Trophoblast cell (in vitro differentiated cells and primary cell): ENCODE data around the gene CHRNE.
A peak's percentile ranks its signal among the peaks of the same experiment; 100 is the strongest.
"Not testable (repeated sequence)": the region's sequence is repeated elsewhere in the genome, so short reads cannot be mapped to it uniquely, and the experiment has no call there.

Source experiments
- DNase-seq, 2 donors: peaks; one replicate each; pipeline ENCODE4 v3.0.0-alpha.2; 2016
- H2AFZ ChIP-seq: 2 replicates; pipeline ENCODE4 v1.6.1; 2013; ENCODE audit warnings: low read length, moderate library complexity, mild to moderate bottlenecking; ENCODE audit not compliant: insufficient read depth, poor library complexity
- H2AK5ac ChIP-seq: 2 replicates; pipeline ENCODE4 v1.6.1; 2013; ENCODE audit warnings: mild to moderate bottlenecking, low read length
- H2BK120ac ChIP-seq: 2 replicates; pipeline ENCODE4 v1.6.1; 2013; ENCODE audit warnings: low read length, mild to moderate bottlenecking, moderate library complexity; ENCODE audit not compliant: insufficient read depth, poor library complexity
- H2BK12ac ChIP-seq: 2 replicates; pipeline ENCODE4 v1.6.1; 2013; ENCODE audit warnings: mild to moderate bottlenecking, low read length, moderate library complexity
- H2BK5ac ChIP-seq: 2 replicates; pipeline ENCODE4 v1.6.1; 2013; ENCODE audit warnings: low read length, low read depth, moderate library complexity, mild to moderate bottlenecking; ENCODE audit not compliant: poor library complexity
- H3K14ac ChIP-seq: 2 replicates; pipeline ENCODE4 v1.6.1; 2013; ENCODE audit warnings: mild to moderate bottlenecking, low read length
- H3K18ac ChIP-seq: 2 replicates; pipeline ENCODE4 v1.6.1; 2013; ENCODE audit warnings: mild to moderate bottlenecking, low read length
- H3K23ac ChIP-seq: 2 replicates; pipeline ENCODE4 v1.6.1; 2013; ENCODE audit warnings: low read length
- H3K27ac ChIP-seq: 2 replicates; pipeline ENCODE4 v1.5.1; 2013; ENCODE audit warnings: low read depth, mild to moderate bottlenecking, inconsistent platforms, low read length, moderate library complexity
- H3K27me3 ChIP-seq: 2 replicates; pipeline ENCODE4 v1.6.1; 2013; ENCODE audit warnings: inconsistent platforms, mild to moderate bottlenecking, low read length, moderate library complexity; ENCODE audit not compliant: insufficient read depth
- H3K36me3 ChIP-seq, 2 experiments: 1 replicate in 1 of 2; 2 replicates in 1 of 2; pipeline ENCODE4 v1.6.1; 2013; ENCODE audit warnings: low read length in 2 of 2, mild to moderate bottlenecking in 2 of 2, moderate library complexity in 1 of 2; ENCODE audit not compliant: insufficient read depth in 2 of 2, control insufficient read depth in 1 of 2
- H3K4ac ChIP-seq: 2 replicates; pipeline ENCODE4 v1.6.1; 2013; ENCODE audit warnings: low read depth, mild to moderate bottlenecking, low read length, moderate library complexity
- H3K4me1 ChIP-seq, 2 experiments: 1 replicate in 1 of 2; 2 replicates in 1 of 2; pipeline ENCODE4 v1.6.1; 2013; ENCODE audit warnings: low read length in 2 of 2, mild to moderate bottlenecking in 2 of 2, moderate library complexity in 1 of 2; ENCODE audit not compliant: insufficient read depth in 2 of 2, control insufficient read depth in 1 of 2
- H3K4me2 ChIP-seq: 2 replicates; pipeline ENCODE4 v1.6.1; 2013; ENCODE audit warnings: inconsistent platforms, mild to moderate bottlenecking, low read length, moderate library complexity
- H3K4me3 ChIP-seq: 2 replicates; pipeline ENCODE4 v1.5.1; 2013; ENCODE audit warnings: mild to moderate bottlenecking, low read depth, low read length, inconsistent platforms
- H3K79me1 ChIP-seq: one replicate; pipeline ENCODE4 v1.6.1; 2013; ENCODE audit warnings: low read length
- H3K79me2 ChIP-seq: 2 replicates; pipeline ENCODE4 v1.6.1; 2013; ENCODE audit warnings: low read length, mild to moderate bottlenecking; ENCODE audit not compliant: control insufficient read depth, insufficient read depth, poor library complexity
- H3K9ac ChIP-seq: 2 replicates; pipeline ENCODE4 v1.6.1; 2013; ENCODE audit warnings: mild to moderate bottlenecking, low read length
- H3K9me3 ChIP-seq: 2 replicates; pipeline ENCODE4 v1.6.1; 2013; ENCODE audit warnings: low read depth, mild to moderate bottlenecking, control low read depth, inconsistent platforms, low read length; ENCODE audit not compliant: insufficient read depth
- H4K12ac ChIP-seq: 2 replicates; pipeline ENCODE4 v1.6.1; 2013; ENCODE audit warnings: low read depth, mild to moderate bottlenecking, low read length, moderate library complexity
- H4K8ac ChIP-seq: 2 replicates; pipeline ENCODE4 v1.6.1; 2013; ENCODE audit warnings: low read depth, mild to moderate bottlenecking, low read length, moderate library complexity
- H4K91ac ChIP-seq: one replicate; pipeline ENCODE4 v1.6.1; 2013; ENCODE audit warnings: low read depth, mild to moderate bottlenecking, low read length, moderate library complexity
- WGBS: extraction: QIAGEN DNeasy Blood & Tissue Kit; methylation state at CpG from one replicate; pipeline ENCODE4 v1.1.7; 2013; ENCODE audit warnings: missing lambda C conversion rate; ENCODE audit not compliant: insufficient read length, insufficient coverage; ENCODE audit errors: extremely low coverage; 5-methylcytosine and 5-hydroxymethylcytosine counted together

The CHRNE gene

DNA sequence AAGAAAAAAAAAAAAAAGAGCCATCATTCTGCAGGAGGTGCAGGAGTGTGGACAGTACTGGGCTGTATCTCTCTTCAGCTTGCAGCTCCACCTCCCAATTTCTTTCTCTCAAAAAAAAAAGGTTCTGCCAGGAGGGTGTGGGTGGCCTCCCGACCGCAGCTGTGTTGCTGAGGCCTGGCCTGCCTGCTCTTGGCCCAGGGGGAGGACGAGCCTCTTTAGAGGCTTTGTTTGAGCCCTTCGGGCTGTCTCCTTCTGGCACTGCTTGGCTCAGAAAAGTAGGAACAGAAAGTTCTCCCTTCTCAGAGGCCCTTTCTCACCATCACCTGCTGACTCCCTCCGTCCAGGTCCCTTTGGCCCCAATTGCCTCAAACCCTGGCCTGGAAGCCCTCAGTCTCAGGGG is 25.8 kb downstream of the CHRNE start:
- WGBS = no CpG with 5 or more reads among the region's 5 CpGs
- DNase-seq = no peak
- peaks cover 34 to 37% of the 10 kb centered on the region in 2 experiments for H3K36me3 ChIP-seq

DNA sequence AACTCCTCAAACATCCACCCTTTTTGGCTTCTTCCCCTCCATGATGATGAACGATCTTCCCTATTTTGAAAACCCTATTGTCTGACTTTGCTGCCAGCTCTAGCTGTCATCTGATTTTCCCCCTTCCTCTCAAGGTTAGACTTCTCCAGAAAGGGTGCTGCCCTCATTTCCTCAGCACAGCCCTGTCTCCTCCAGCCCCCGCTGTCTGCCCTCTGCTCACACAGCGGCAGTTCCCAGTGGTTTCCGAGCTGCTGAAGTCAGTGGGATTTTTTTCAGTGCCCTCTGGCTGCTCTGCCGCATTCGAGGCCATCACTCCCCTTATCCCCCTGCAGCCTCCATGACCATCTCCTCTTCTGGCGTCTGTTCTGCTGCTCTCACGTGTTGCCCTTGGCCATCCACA is 30.1 kb downstream of the CHRNE start:
- WGBS = no CpG with 5 or more reads among the region's 8 CpGs
- H2BK5ac ChIP-seq = no peak overlapping the region

More for the DNA sequence above, 25.8 kb downstream of the CHRNE start:
- Histone ChIP-seq H3K27ac (no peak overlapping the region), H2AFZ (no peak overlapping the region), H3K9me3 (no peaks in the 10 kb centered on the region), H4K12ac (no peak overlapping the region), H3K79me1 (no peaks in the 10 kb centered on the region), H2BK12ac (no peak overlapping the region), H3K4me1 (no peaks in the 10 kb centered on the region), H3K23ac (no peak overlapping the region), H4K91ac (no peak overlapping the region), H2BK5ac (no peak overlapping the region), H3K79me2 (peaks cover 2% of the 10 kb centered on the region), H2AK5ac (no peak overlapping the region), H2BK120ac (no peak overlapping the region), H3K4ac (no peak overlapping the region), H3K18ac (peak overlapping the region; percentile 43), H3K9ac (no peak overlapping the region), H3K14ac (no peak overlapping the region), H3K27me3 (no peaks in the 10 kb centered on the region), H3K4me3 (no peak overlapping the region), H4K8ac (no peak overlapping the region), H3K4me2 (no peak overlapping the region)

DNA sequence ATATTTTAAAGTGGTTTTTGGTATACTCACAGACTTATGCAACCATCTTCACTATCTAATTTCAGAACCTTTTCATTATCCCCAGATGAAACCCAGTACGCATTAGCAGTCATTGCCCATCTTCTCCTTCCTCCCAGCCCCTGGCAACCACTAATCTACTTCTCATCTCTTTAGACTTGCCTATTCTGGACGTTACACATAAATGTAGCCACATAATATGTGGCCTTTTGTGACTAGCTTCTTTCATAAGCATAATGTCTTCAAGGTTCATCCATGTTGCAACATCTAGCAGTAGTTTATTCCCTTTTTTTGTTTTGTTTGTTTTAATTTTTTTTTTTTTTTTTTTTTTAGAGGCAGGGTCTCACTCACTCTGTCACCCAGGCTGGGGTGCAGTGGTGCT is 32.0 kb downstream of the CHRNE start:
- Histone ChIP-seq H4K91ac (no peak overlapping the region), H2AFZ (no peak overlapping the region), H3K4ac (no peak overlapping the region), H3K27ac (no peak overlapping the region), H4K12ac (no peak overlapping the region), H2AK5ac (no peak overlapping the region), H2BK12ac (no peak overlapping the region), H4K8ac (no peak overlapping the region), H3K36me3 (peaks cover 5 to 6% of the 10 kb centered on the region in 2 experiments), H3K4me2 (no peak overlapping the region), H3K9ac (no peak overlapping the region), H3K23ac (no peak overlapping the region), H3K9me3 (no peaks in the 10 kb centered on the region), H3K79me1 (no peaks in the 10 kb centered on the region), H3K4me3 (no peak overlapping the region), H3K18ac (no peak overlapping the region), H3K4me1 (no peaks in the 10 kb centered on the region), H2BK5ac (no peak overlapping the region), H2BK120ac (no peak overlapping the region), H3K14ac (no peak overlapping the region), H3K79me2 (peaks cover 2% of the 10 kb centered on the region), H3K27me3 (no peaks in the 10 kb centered on the region)
- no peak for DNase-seq
- WGBS = no CpG with 5 or more reads among the region's 2 CpGs

More for the DNA sequence above, 30.1 kb downstream of the CHRNE start:
- no peaks in the 10 kb centered on the region for H3K9me3 ChIP-seq
- H3K9ac ChIP-seq = no peak overlapping the region
- no peak overlapping the region for H2BK120ac ChIP-seq
- H2AK5ac ChIP-seq = no peak overlapping the region
- no peak overlapping the region for H2BK12ac ChIP-seq
- no peak overlapping the region for H3K4ac ChIP-seq
- no peaks in the 10 kb centered on the region for H3K4me1 ChIP-seq
- H3K79me2 ChIP-seq = peaks cover 2% of the 10 kb centered on the region
- H3K14ac ChIP-seq = no peak overlapping the region
- no peak overlapping the region for H4K8ac ChIP-seq
- H4K12ac ChIP-seq = no peak overlapping the region
- H2AFZ ChIP-seq = no peak overlapping the region
- no peak overlapping the region for H3K27ac ChIP-seq
- H3K4me2 ChIP-seq = no peak overlapping the region
- H3K18ac ChIP-seq = no peak overlapping the region
- no peaks in the 10 kb centered on the region for H3K79me1 ChIP-seq
- H4K91ac ChIP-seq = no peak overlapping the region
- DNase-seq = peak in 1 of 2 donors; percentile 27
- H3K27me3 ChIP-seq = no peaks in the 10 kb centered on the region
- peaks cover 8 to 11% of the 10 kb centered on the region in 2 experiments for H3K36me3 ChIP-seq
- H3K4me3 ChIP-seq = no peak overlapping the region
- H3K23ac ChIP-seq = no peak overlapping the region

DNA sequence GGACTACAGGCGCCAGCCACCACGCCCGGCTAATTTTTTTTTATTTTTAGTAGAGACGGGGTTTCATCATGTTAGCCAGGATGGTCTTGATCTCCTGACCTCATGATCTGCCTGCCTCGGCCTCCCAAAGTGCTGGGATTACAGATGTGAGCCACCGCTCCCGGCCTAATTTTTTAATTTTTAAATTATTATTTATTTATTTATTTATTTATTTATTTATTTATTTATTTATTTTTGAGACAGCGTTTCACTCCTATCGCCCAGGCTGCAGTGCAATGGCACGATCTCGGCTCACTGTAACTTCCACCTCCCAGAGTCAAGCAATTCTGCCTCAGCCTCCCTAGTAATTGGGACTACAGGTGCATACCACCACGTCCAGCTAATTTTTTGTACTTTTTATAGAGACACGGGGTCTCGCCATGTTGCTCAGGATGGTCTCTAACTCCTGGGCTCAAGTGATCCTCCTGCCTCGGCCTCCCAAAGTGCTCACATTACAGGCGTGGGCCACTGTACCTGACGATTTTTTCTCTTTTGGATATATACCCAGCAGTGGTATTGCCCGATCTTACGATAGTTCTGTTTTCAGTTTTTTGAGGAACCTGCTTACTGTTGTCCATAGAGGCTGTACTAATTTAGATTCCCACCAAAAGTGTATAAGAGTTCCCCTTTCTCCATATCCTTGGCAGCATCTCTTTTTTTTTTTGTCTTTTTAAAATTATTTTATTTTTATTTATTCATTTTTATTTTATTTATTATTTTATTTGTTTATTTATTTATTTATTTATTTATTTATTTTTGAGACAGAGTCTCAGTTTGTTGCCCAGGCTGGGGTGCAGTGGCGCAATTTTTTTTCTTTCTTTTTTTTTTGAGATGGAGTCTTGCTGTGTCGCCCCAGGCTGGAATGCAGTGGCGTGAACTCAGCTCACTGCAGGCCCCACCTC is 33.6 kb downstream of the CHRNE start:
- no CpG with 5 or more reads among the region's 22 CpGs for WGBS
- H4K12ac ChIP-seq, H3K27me3 ChIP-seq, H3K23ac ChIP-seq, H3K79me2 ChIP-seq, H2BK12ac ChIP-seq, H4K8ac ChIP-seq, H3K9me3 ChIP-seq, H3K4ac ChIP-seq, H3K4me1 ChIP-seq, H3K79me1 ChIP-seq, H2AK5ac ChIP-seq, H3K36me3 ChIP-seq, H3K4me2 ChIP-seq, H3K4me3 ChIP-seq, H3K18ac ChIP-seq, H2AFZ ChIP-seq, H2BK120ac ChIP-seq, H3K9ac ChIP-seq, H2BK5ac ChIP-seq, H4K91ac ChIP-seq, H3K27ac ChIP-seq, DNase-seq, H3K14ac ChIP-seq: not testable (repeated sequence)
